Type B pancreatic cell (in vitro differentiated cells): Measurements from ENCODE around the gene AKAP8L. TPM values are rescaled to one million over a fixed set of nuclear protein-coding genes. Genes with fewer than 3 reads are reported as not detected.

ENCODE experiments used
- DNase-seq: peaks from one replicate; pipeline ENCODE4 v3.0.0; 2021; ENCODE audit warnings: mixed read lengths; ENCODE audit not compliant: unreplicated experiment; ENCODE audit errors: extremely low spot score
- H3K27ac Mint-ChIP-seq: 2 replicates; pipeline ENCODE4 v1.8.0; 2021; ENCODE audit warnings: mild to moderate bottlenecking, mixed read lengths
- H3K27me3 Mint-ChIP-seq: 2 replicates; pipeline ENCODE4 v1.8.0; 2021; ENCODE audit warnings: mixed read lengths
- H3K36me3 Mint-ChIP-seq: 2 replicates; pipeline ENCODE4 v1.8.0; 2021; ENCODE audit warnings: mixed read lengths
- H3K4me1 Mint-ChIP-seq: one replicate; pipeline ENCODE4 v1.8.0; 2021; ENCODE audit warnings: mixed read lengths; ENCODE audit not compliant: unreplicated experiment
- H3K4me3 Mint-ChIP-seq: 2 replicates; pipeline ENCODE4 v1.8.0; 2021; ENCODE audit warnings: mild to moderate bottlenecking, mixed read lengths
- H3K9me3 Mint-ChIP-seq: 2 replicates; pipeline ENCODE4 v1.8.0; 2021; ENCODE audit warnings: mixed read lengths
- total RNA-seq: library from RNA; stranded (reverse); gene quantifications from 2 replicates; pipeline ENCODE4 v1.2.1, GENCODE V29; 2021; ENCODE audit warnings: low replicate concordance
- TF ChIP-seq, protein P1 (sequence below): fragments of 200-600 bp; sonication (generic); conservative IDR thresholded peaks from 2 replicates; pipeline ENCODE4 v1.5.0; 2021; ENCODE audit warnings: antibody characterized with exemption, mild to moderate bottlenecking

The AKAP8L gene
- total RNA-seq, 1 donor from 2014 or later, result 166 TPM

GRCh38 chr19:15394426-15394825 is 24.4 kb downstream of the AKAP8L start:
- TF ChIP-seq, protein P1, sequence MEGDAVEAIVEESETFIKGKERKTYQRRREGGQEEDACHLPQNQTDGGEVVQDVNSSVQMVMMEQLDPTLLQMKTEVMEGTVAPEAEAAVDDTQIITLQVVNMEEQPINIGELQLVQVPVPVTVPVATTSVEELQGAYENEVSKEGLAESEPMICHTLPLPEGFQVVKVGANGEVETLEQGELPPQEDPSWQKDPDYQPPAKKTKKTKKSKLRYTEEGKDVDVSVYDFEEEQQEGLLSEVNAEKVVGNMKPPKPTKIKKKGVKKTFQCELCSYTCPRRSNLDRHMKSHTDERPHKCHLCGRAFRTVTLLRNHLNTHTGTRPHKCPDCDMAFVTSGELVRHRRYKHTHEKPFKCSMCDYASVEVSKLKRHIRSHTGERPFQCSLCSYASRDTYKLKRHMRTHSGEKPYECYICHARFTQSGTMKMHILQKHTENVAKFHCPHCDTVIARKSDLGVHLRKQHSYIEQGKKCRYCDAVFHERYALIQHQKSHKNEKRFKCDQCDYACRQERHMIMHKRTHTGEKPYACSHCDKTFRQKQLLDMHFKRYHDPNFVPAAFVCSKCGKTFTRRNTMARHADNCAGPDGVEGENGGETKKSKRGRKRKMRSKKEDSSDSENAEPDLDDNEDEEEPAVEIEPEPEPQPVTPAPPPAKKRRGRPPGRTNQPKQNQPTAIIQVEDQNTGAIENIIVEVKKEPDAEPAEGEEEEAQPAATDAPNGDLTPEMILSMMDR, result no peak
- Mint-ChIP-seq H3K4me1 (no peaks in the 10 kb centered on the region), H3K9me3 (no peaks in the 10 kb centered on the region), H3K4me3 (no peak overlapping the region), H3K36me3 (peaks cover 39% of the 10 kb centered on the region), H3K27me3 (no peaks in the 10 kb centered on the region), H3K27ac (peak overlapping the region; percentile 1)
- no peak for DNase-seq

GRCh38 chr19:15393963-15394362 is 24.8 kb downstream of the AKAP8L start:
- no peaks in the 10 kb centered on the region for H3K4me1 Mint-ChIP-seq
- DNase-seq, result no peak
- no peaks in the 10 kb centered on the region for H3K27me3 Mint-ChIP-seq
- TF ChIP-seq, protein P1, result no peak
- H3K4me3 Mint-ChIP-seq, result no peak overlapping the region
- H3K9me3 Mint-ChIP-seq, result no peaks in the 10 kb centered on the region
- H3K27ac Mint-ChIP-seq, result peak overlapping the region; percentile 1
- peaks cover 44% of the 10 kb centered on the region for H3K36me3 Mint-ChIP-seq

DNA sequence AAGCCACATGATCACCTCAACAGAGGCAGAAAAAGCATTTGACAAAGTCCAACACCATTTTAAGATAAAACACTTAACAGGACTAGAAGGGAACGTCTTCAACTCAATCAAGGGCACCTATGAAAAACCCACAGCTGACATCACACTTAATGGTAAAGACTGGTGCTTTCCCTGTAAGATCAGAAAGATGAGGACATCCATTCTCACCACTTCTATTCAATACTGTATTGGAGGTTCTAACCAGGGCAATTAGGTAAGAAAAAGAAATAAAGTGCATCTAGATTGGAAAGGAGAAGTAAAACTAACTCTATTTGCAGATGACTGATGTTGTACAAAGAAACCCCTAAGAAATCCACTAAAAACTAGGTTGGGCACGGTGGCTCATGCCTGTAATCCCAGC is 28.0 kb downstream of the AKAP8L start:
- peaks cover 27% of the 10 kb centered on the region for H3K36me3 Mint-ChIP-seq
- no peaks in the 10 kb centered on the region for H3K9me3 Mint-ChIP-seq
- H3K27ac Mint-ChIP-seq, result no peak overlapping the region
- H3K27me3 Mint-ChIP-seq, result no peaks in the 10 kb centered on the region
- no peak overlapping the region for H3K4me3 Mint-ChIP-seq
- H3K4me1 Mint-ChIP-seq, result no peaks in the 10 kb centered on the region
- TF ChIP-seq, protein P1, result no peak
- DNase-seq, result no peak

GRCh38 chr19:15381864-15382263 is 36.9 kb downstream of the AKAP8L start:
- Mint-ChIP-seq H3K27ac (peak overlapping the region; percentile 69), H3K9me3 (no peaks in the 10 kb centered on the region), H3K36me3 (no peaks in the 10 kb centered on the region), H3K4me3 (peak overlapping the region; percentile 93), H3K27me3 (no peaks in the 10 kb centered on the region), H3K4me1 (peaks cover 24% of the 10 kb centered on the region)
- TF ChIP-seq, protein P1, result no peak
- no peak for DNase-seq

GRCh38 chr19:15381429-15381828 is 37.4 kb downstream of the AKAP8L start:
- H3K36me3 Mint-ChIP-seq, result no peaks in the 10 kb centered on the region
- H3K4me1 Mint-ChIP-seq, result peaks cover 27% of the 10 kb centered on the region
- H3K4me3 Mint-ChIP-seq, result peak overlapping the region; percentile 93
- TF ChIP-seq, protein P1, result no peak
- no peak for DNase-seq
- no peaks in the 10 kb centered on the region for H3K27me3 Mint-ChIP-seq
- H3K27ac Mint-ChIP-seq, result peak overlapping the region; percentile 69
- no peaks in the 10 kb centered on the region for H3K9me3 Mint-ChIP-seq
